ENCODE results near the gene JHY. TPM values are rescaled to one million over a fixed set of nuclear protein-coding genes. Genes with fewer than 3 reads are reported as not detected.

The JHY gene
- total RNA-seq (4.6 and 5.1 TPM in 2 replicates), polyA plus RNA-seq (1.6 and 2.3 TPM in 2 replicates), polyA minus RNA-seq (1.7 and 2.6 TPM in 2 replicates)
- total RNA-seq (2013) = 2.9 TPM

- Histone ChIP-seq H3K4me1 (ENCODE audit: control insufficient read depth in 2 of 2, insufficient read depth in 2 of 2, low read length in 2 of 2) (peaks cover 10 to 12% of the 10 kb centered on the region in 2 donors), H4K20me1 (ENCODE audit: control insufficient read depth, insufficient read depth, low read length, poor library complexity, severe bottlenecking) (no peaks in the 10 kb centered on the region), H3K36me3 (replicated peaks in 1 of 2; ENCODE audit: control extremely low read depth in 1 of 2, control insufficient read depth in 1 of 2, extremely low read depth in 1 of 2, insufficient read depth in 2 of 2, low read length in 1 of 2) (peaks cover 0 to 3% of the 10 kb centered on the region in 2 experiments), H3K9ac (ENCODE audit: low read length) (peak within 1 kb of the TSS; percentile 84), H3K4me3 (ENCODE audit: control extremely low read depth in 1 of 5, extremely low read depth in 1 of 5, insufficient read depth in 1 of 5, low read depth in 2 of 5, low read length in 4 of 5) (peak within 1 kb of the TSS; percentile 12 to 85 (median 77)), H3K79me2 (ENCODE audit: control insufficient read depth, insufficient read depth, low read length) (no peaks in the 10 kb centered on the region), H3K9me3 (ENCODE audit: control extremely low read depth in 1 of 3, control insufficient read depth in 2 of 3, insufficient read depth in 1 of 3, low read length in 2 of 3) (no peaks in the 10 kb centered on the region), H2AFZ (ENCODE audit: insufficient read depth, low read depth, low read length, poor library complexity, severe bottlenecking) (peak within 1 kb of the TSS; percentile 87), H3K27me3 (replicated peaks in 1 of 4; ENCODE audit: control extremely low read depth in 1 of 4, control insufficient read depth in 3 of 4, insufficient read depth in 4 of 4, low read length in 3 of 4) (peaks cover 0 to 19% (median 6%) of the 10 kb centered on the region in 4 experiments), H3K27ac (ENCODE audit: low read length in 2 of 2) (peak within 1 kb of the TSS; percentile 74 to 80), H3K4me2 (replicated peaks; ENCODE audit: low read depth, low read length, poor library complexity, severe bottlenecking) (peak within 1 kb of the TSS; percentile 78)
- ATAC-seq (ENCODE audit: low read depth) (no peak), DNase-seq (no peak)
- CTCF ChIA-PET = interaction anchor here (0.6 to 1.6 kb wide), 5 partner anchors 15 to 138 kb away, joined by 3 to 13 read pairs (median 4); no protein-coding TSS in a partner anchor
- TF ChIP-seq EZH2 (IDR thresholded peaks at IDR 0.05; ENCODE audit: borderline replicate concordance, insufficient read depth, low read depth, low read length, poor library complexity, severe bottlenecking) = no peak
- TF ChIP-seq CTCF (IDR thresholded peaks at IDR 0.05) = no peak
- H3K4me1 Mint-ChIP-seq = peaks cover 13% of the 10 kb centered on the region
- no peaks in the 10 kb centered on the region for H3K9me3 Mint-ChIP-seq (ENCODE audit: insufficient read depth)
- WGBS (ENCODE audit: insufficient coverage) = 8% methylated on average over 27 of the region's 39 CpGs
- POLR2A ChIA-PET = interaction anchor here (0.6 kb wide), 1 partner anchor 224 kb away, joined by 3 read pairs; no protein-coding TSS in a partner anchor
- H3K4me3 Mint-ChIP-seq = peak within 1 kb of the TSS; percentile 89
- H3K27me3 Mint-ChIP-seq = peaks cover 22% of the 10 kb centered on the region
- H3K27ac Mint-ChIP-seq = peak within 1 kb of the TSS; percentile 85
- intact Hi-C loops (cut with micrococcal nuclease) = loop anchor here (2.0 kb wide), 1 partner anchor 180 kb away; the partner anchor contains the start of gene HSPA8
Measured at GRCh38 chr11:122882189-122882856, at the start of gene JHY. JHY (plus strand) TSS chr11:122882759; CDS start chr11:122885850, 3,091 bp downstream.

Measured in B cell (primary cell).